Mesenchymal stem cell (in vitro differentiated cells and primary cell): Measurements from ENCODE around the gene ADCY1. TPM values are rescaled to one million over a fixed set of nuclear protein-coding genes. Genes with fewer than 3 reads are reported as not detected.
"Not testable (repeated sequence)": the region's sequence is repeated elsewhere in the genome, so short reads cannot be mapped to it uniquely, and the experiment has no call there.

Experiments
- DNase-seq: peaks from one replicate; pipeline ENCODE4 v3.0.0-alpha.2; 2013
- H2AFZ ChIP-seq: one replicate; pipeline ENCODE4 v1.6.1; 2013; ENCODE audit warnings: low read depth, mild to moderate bottlenecking, control low read depth, inconsistent platforms, low read length, moderate library complexity
- H2AK5ac ChIP-seq: 2 replicates; pipeline ENCODE4 v1.6.1; 2013; ENCODE audit warnings: low read length, moderate library complexity, mild to moderate bottlenecking, inconsistent platforms; ENCODE audit not compliant: severe bottlenecking
- H2BK120ac ChIP-seq: one replicate; pipeline ENCODE4 v1.6.1; 2013; ENCODE audit warnings: low read depth, mild to moderate bottlenecking, inconsistent platforms, low read length, moderate library complexity
- H2BK12ac ChIP-seq, 2 experiments: one replicate each; pipeline ENCODE4 v1.6.1; 2013; ENCODE audit warnings: inconsistent platforms in 2 of 2, low read length in 2 of 2, mild to moderate bottlenecking in 2 of 2, moderate library complexity in 2 of 2, control low read depth in 1 of 2
- H2BK15ac ChIP-seq: one replicate; pipeline ENCODE4 v1.6.1; 2013; ENCODE audit warnings: mild to moderate bottlenecking, low read depth, inconsistent platforms; ENCODE audit not compliant: poor library complexity, severe bottlenecking
- H2BK5ac ChIP-seq: 2 replicates; pipeline ENCODE4 v1.6.1; 2013; ENCODE audit warnings: low read depth, mild to moderate bottlenecking, low read length, control low read depth, inconsistent platforms; ENCODE audit not compliant: poor library complexity, severe bottlenecking
- H3K14ac ChIP-seq, 2 experiments: one replicate each; pipeline ENCODE4 v1.6.1; 2013; ENCODE audit warnings: inconsistent platforms in 2 of 2, low read length in 2 of 2, control low read depth in 1 of 2, mild to moderate bottlenecking in 1 of 2, moderate library complexity in 1 of 2
- H3K18ac ChIP-seq, 2 experiments: one replicate each; pipeline ENCODE4 v1.6.1; 2013; ENCODE audit warnings: inconsistent platforms in 2 of 2, low read length in 2 of 2, control low read depth in 1 of 2, low read depth in 1 of 2, mild to moderate bottlenecking in 1 of 2
- H3K23ac ChIP-seq, 2 experiments: one replicate each; pipeline ENCODE4 v1.6.1; 2013; ENCODE audit warnings: inconsistent platforms in 2 of 2, low read length in 2 of 2, mild to moderate bottlenecking in 2 of 2, moderate library complexity in 2 of 2, control low read depth in 1 of 2
- H3K27ac ChIP-seq: 2 replicates; pipeline ENCODE4 v1.5.1; 2013; ENCODE audit warnings: mild to moderate bottlenecking, moderate library complexity, low read length, control low read depth, inconsistent platforms; ENCODE audit not compliant: poor library complexity, severe bottlenecking
- H3K27me3 ChIP-seq, 2 experiments: 2 replicates each; pipeline versions ENCODE4 v1.6.1 to v1.7.0; 2013; ENCODE audit warnings: low read length in 2 of 2, mild to moderate bottlenecking in 2 of 2, moderate library complexity in 2 of 2, control low read depth in 1 of 2, inconsistent platforms in 1 of 2; ENCODE audit not compliant: control insufficient read depth in 1 of 2, insufficient read depth in 1 of 2
- H3K36me3 ChIP-seq, 2 experiments: 2 replicates each; pipeline versions ENCODE4 v1.6.1 to v1.7.0; 2013; ENCODE audit warnings: low read length in 2 of 2, control low read depth in 1 of 2, inconsistent platforms in 1 of 2, low read depth in 1 of 2, mild to moderate bottlenecking in 1 of 2; ENCODE audit not compliant: insufficient read depth in 2 of 2, control insufficient read depth in 1 of 2
- H3K4ac ChIP-seq, 2 experiments: one replicate each; pipeline ENCODE4 v1.6.1; 2013; ENCODE audit warnings: inconsistent platforms in 2 of 2, low read length in 2 of 2, mild to moderate bottlenecking in 2 of 2, moderate library complexity in 2 of 2, control low read depth in 1 of 2, low read depth in 1 of 2
- H3K4me1 ChIP-seq: 2 replicates; pipeline ENCODE4 v1.6.1; 2013; ENCODE audit warnings: low read depth, low read length, control low read depth; ENCODE audit not compliant: control insufficient read depth, insufficient read depth
- H3K4me2 ChIP-seq: 2 replicates; pipeline ENCODE4 v1.6.1; 2013; ENCODE audit warnings: low read length, mild to moderate bottlenecking, inconsistent platforms; ENCODE audit not compliant: poor library complexity, severe bottlenecking
- H3K4me3 ChIP-seq, 2 experiments: 2 replicates each; pipeline versions ENCODE4 v1.5.1 to v1.7.0; 2013; ENCODE audit warnings: low read length in 2 of 2, mild to moderate bottlenecking in 2 of 2, control low read depth in 1 of 2, low read depth in 1 of 2; ENCODE audit not compliant: insufficient read depth in 1 of 2
- H3K79me1 ChIP-seq: replicated peaks from 2 replicates; pipeline ENCODE4 v1.6.1; 2013; ENCODE audit warnings: mild to moderate bottlenecking, control low read depth, low read length, inconsistent platforms; ENCODE audit not compliant: poor library complexity, severe bottlenecking
- H3K9ac ChIP-seq: 2 replicates; pipeline ENCODE4 v1.7.0; 2013; ENCODE audit warnings: mild to moderate bottlenecking, low read length, moderate library complexity
- H3K9me3 ChIP-seq: 2 replicates; pipeline ENCODE4 v1.7.0; 2013; ENCODE audit warnings: mild to moderate bottlenecking, low read length; ENCODE audit not compliant: control insufficient read depth
- H4K8ac ChIP-seq: one replicate; pipeline ENCODE4 v1.6.1; 2013; ENCODE audit warnings: inconsistent platforms, mild to moderate bottlenecking, low read length, moderate library complexity
- H4K91ac ChIP-seq: one replicate; pipeline ENCODE4 v1.6.1; 2013; ENCODE audit warnings: mild to moderate bottlenecking, low read length, inconsistent platforms
- WGBS: methylation state at CpG from one replicate; pipeline ENCODE4 v1.1.7; 2013; ENCODE audit warnings: mixed read lengths; 5-methylcytosine and 5-hydroxymethylcytosine counted together
- small RNA-seq: library from polyadenylated mRNA; stranded (forward); fragments of <200 nt; extraction: miRNeasy Mini kit (QIAGEN cat#:217004); gene quantifications from one replicate; pipeline ENCODE3, GENCODE V24; 2013; ENCODE audit warnings: low read depth

ADCY1 gene

GRCh38 chr7:45769626-45770025, 195.5 kb downstream of the ADCY1 start:
- H3K4ac ChIP-seq, result peak overlapping the region in 1 of 2 experiments; percentile 73
- not testable (repeated sequence) for H3K9me3 ChIP-seq, H3K36me3 ChIP-seq, H2BK120ac ChIP-seq, H3K27ac ChIP-seq, H2BK12ac ChIP-seq, H2AK5ac ChIP-seq, H3K4me1 ChIP-seq, H2AFZ ChIP-seq, H3K14ac ChIP-seq, H3K27me3 ChIP-seq, H2BK5ac ChIP-seq, H3K23ac ChIP-seq, DNase-seq, H2BK15ac ChIP-seq, H3K79me1 ChIP-seq
- 98% methylated on average over 15 of the region's 20 CpGs for whole genome bisulfite sequencing
- H3K9ac ChIP-seq, result peak overlapping the region; percentile 94
- peak overlapping the region in 1 of 2 experiments; percentile 26 for H3K18ac ChIP-seq
- peak overlapping the region; percentile 74 for H4K8ac ChIP-seq
- H3K4me2 ChIP-seq, result peak overlapping the region; percentile 66
- H3K4me3 ChIP-seq, result peak overlapping the region in 1 of 2 experiments; percentile 84
- H4K91ac ChIP-seq, result peak overlapping the region; percentile 27

Small RNAs within 50 kb of the gene (small RNA-seq; reads per million reads assigned to genes)
- not detected for gene AC073325.2
